ENCODE measurements around the gene DSCAML1.

DSCAML1 gene

DNA sequence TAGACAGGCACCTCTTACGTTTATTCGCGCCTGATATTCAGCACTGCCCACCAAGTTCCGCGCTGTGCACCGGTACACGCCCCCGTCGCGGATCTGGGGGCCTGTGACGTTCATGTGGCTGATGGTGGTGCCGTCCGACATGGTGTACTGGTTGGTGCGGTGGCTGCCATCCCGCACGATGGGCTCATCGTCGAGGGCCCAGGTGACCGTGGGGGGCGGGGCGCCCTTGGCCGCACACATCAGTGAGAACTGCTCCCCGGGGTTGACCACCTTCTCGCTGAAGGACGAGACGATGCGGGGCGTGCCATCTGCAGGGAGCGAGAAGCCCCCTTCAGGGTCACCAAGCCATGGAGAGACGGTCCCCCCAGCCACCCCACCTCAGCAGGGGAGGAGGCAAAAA is 278.6 kb downstream of the DSCAML1 start:
- no peak overlapping the region for H3K4me3 ChIP-seq (ENCODE audit: low read depth, low read length)
- DNase-seq (ENCODE audit: low read depth, low spot score), result no peak
- ChIA-PET CTCF (no interaction called here), POLR2A (no interaction called here)
- TF ChIP-seq, protein P1, sequence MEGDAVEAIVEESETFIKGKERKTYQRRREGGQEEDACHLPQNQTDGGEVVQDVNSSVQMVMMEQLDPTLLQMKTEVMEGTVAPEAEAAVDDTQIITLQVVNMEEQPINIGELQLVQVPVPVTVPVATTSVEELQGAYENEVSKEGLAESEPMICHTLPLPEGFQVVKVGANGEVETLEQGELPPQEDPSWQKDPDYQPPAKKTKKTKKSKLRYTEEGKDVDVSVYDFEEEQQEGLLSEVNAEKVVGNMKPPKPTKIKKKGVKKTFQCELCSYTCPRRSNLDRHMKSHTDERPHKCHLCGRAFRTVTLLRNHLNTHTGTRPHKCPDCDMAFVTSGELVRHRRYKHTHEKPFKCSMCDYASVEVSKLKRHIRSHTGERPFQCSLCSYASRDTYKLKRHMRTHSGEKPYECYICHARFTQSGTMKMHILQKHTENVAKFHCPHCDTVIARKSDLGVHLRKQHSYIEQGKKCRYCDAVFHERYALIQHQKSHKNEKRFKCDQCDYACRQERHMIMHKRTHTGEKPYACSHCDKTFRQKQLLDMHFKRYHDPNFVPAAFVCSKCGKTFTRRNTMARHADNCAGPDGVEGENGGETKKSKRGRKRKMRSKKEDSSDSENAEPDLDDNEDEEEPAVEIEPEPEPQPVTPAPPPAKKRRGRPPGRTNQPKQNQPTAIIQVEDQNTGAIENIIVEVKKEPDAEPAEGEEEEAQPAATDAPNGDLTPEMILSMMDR (IDR thresholded peaks at IDR 0.05; ENCODE audit: insufficient read depth, low read length, missing control alignments), result no peak

DNA sequence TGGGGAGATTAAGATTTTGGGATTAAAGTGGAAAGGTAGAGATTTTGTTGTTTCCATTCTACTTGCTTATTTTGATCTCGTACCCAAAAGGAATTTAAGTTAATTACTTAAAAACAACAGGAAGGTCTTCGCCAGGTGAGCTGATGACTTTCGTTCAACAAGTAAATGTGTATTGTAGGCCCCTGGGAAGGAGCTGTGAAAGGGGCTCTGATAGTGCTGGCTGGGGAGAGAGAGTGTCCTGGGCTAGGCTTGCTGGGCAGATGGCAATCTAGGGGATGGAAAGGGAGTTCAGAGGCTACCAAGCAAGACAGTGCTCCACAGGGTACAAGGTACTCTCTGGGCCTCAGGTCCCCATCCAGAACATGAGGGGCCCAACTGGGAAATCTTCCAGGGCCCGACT is 279.9 kb downstream of the DSCAML1 start:
- CTCF ChIA-PET, result no interaction called here
- POLR2A ChIA-PET, result no interaction called here
- H3K4me3 ChIP-seq (ENCODE audit: low read depth, low read length), result no peak overlapping the region
- TF ChIP-seq, protein P1 (IDR thresholded peaks at IDR 0.05; ENCODE audit: insufficient read depth, low read length, missing control alignments), result no peak
- DNase-seq (ENCODE audit: low read depth, low spot score), result no peak

DNA sequence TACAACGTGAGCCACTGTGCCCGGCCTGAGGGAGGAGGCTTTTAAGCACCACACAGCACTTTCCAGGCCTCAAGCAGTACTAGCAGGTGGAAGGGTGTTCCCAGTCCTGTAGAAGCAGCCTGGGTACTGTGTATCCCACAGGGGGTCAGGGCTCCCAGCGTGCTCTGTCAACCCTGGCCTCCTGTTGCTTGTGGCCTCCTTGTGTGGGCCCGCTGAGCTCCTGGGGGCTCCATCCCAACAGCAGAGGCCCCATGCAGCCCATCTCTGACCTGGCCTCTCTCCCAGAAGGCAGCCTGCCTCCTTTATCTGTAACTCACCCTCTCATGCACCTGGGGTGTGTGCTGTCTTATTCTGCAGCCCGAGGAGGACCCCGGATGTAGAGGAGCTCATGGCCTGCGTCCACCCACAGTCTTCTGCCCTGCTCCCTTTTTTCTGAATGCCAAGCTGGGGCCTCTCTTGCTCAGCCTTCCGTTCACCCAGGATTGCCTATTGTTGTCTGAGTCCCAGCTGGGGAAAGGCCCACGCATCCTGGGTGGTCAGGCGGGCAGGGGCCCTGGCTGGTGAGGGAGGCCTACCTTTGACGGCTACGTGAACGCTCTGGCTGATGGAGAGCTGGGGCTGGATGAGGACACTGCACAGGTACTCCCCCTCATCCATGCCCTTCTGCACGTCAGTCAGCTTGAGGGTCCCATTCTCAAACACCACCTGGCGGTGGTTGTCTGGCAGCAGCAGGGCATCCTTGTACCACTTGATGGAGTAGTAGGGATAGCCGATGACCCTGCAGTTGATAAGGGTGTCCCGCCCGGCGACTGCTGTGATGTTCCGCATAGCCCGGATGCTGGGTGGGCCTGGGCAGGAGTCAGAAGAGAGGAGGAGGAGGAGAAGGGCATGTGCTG is 280.9 kb downstream of the DSCAML1 start:
- POLR2A ChIA-PET, result no interaction called here
- H3K4me3 ChIP-seq (ENCODE audit: low read depth, low read length), result no peak overlapping the region
- TF ChIP-seq, protein P1 (IDR thresholded peaks at IDR 0.05; ENCODE audit: insufficient read depth, low read length, missing control alignments), result no peak
- CTCF ChIA-PET, result no interaction called here
- DNase-seq (ENCODE audit: low read depth, low spot score), result no peak

DNA sequence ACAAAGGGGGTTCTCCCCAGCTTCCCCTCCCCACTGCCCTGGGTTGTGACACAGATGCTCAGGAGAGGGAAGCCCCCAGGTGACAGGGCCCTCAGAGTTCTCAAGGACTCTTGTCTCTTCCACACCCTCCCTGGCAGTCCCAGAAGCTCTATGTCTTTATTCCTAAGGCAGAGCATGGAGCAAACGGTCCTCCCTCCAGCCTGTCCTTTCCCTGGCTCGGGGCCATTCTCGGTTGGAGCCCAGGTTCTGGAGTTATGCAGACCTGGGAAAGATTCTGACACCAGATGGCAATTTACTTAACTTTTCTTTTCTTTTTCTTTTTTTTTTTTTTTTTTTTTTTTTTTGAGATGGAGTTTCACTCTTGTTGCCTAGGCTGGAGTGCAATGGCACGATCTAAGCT is 282.8 kb downstream of the DSCAML1 start:
- TF ChIP-seq, protein P1 (IDR thresholded peaks at IDR 0.05; ENCODE audit: insufficient read depth, low read length, missing control alignments), result no peak
- ChIA-PET POLR2A (no interaction called here), CTCF (interaction anchor here (1.7 kb wide), 1 partner anchor 89 kb away, joined by 6 read pairs; no protein-coding TSS in a partner anchor)
- no peak for DNase-seq (ENCODE audit: low read depth, low spot score)
- H3K4me3 ChIP-seq (ENCODE audit: low read depth, low read length), result no peak overlapping the region

DNA sequence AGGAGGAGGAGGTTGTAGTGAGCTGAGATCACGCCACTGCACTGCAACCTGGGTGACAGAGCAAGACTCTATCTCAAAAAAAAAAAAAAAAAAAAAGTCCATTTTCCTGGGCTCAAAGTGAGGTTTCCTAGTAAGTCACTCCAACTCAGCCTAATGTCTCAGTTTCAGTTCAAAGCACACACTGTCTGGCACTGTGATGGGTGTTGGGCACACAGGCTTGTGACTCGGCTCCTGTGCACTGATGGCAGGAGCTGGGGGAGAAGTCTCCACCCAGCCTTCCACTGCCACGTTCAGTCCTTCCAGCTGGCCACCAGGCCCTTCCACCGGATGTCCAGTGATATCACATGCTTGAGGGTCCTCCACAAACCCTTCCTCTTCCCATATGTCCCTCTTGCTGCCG is 283.4 kb downstream of the DSCAML1 start:
- ChIA-PET CTCF (interaction anchor here (1.7 kb wide), 1 partner anchor 88 kb away, joined by 6 read pairs; no protein-coding TSS in a partner anchor), POLR2A (no interaction called here)
- no peak for DNase-seq (ENCODE audit: low read depth, low spot score)
- TF ChIP-seq, protein P1 (IDR thresholded peaks at IDR 0.05; ENCODE audit: insufficient read depth, low read length, missing control alignments), result no peak
- no peak overlapping the region for H3K4me3 ChIP-seq (ENCODE audit: low read depth, low read length)

DNA sequence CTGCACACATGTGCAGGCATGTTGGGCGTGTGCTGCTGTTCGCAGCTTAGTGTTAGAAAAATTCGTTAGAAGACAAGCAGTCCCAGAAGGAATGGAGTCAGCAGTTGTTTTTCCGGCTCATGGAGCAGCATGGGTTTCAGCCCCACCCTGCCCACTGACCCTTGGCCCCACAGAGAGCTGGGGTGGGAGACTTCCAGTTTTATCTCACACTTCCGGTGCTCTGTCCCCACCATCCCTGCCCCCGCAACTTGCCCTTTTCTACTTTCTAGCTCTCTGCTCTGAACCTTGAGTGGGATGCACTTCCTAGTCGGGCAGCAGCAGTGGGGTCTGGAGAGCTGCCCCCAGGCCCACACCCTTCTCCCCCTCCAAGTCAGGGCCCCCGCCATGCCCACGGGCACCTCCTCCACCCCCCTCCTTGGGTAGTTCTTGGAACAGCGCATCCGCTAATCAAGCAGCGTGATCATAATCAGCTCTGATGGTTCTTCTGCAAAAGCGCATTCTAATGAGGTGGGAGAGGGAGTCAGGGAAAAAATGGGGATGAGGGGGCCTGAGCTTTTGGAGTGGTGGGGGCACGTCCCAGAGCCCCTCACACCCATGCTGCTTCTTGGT is 285.0 kb downstream of the DSCAML1 start:
- no peak for DNase-seq (ENCODE audit: low read depth, low spot score)
- TF ChIP-seq, protein P1 (IDR thresholded peaks at IDR 0.05; ENCODE audit: insufficient read depth, low read length, missing control alignments), result no peak
- CTCF ChIA-PET, result no interaction called here
- POLR2A ChIA-PET, result no interaction called here
- no peak overlapping the region for H3K4me3 ChIP-seq (ENCODE audit: low read depth, low read length)
